ENCODE data around the gene BRMS1. TPM values are rescaled to one million over a fixed set of nuclear protein-coding genes. Genes with fewer than 3 reads are reported as not detected.

The BRMS1 gene
- total and polyA plus RNA-seq, 2 donors (not counting 1 experiment from before 2014, with no cell fraction given): 25.7 to 43.9 TPM

DNA sequence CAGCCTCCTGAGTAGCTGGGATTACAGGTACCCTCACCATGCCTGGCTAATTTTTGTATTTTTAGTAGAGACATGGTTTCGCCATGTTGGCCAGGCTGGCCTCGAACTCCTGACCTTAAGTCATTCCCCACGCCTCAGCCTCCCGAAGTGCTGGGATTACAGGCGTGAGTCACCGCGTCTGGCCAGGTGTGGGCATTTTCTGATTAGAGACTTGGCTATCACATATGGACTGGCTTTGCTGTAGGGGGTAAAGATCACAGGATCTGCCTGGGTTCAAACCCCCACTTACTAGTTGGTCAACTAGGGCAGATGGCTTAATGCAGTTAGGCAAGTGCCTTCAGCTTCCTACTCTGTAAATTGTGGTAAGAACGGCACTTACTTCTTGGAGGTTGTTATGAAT is 34.6 kb downstream of the BRMS1 start:
- Histone ChIP-seq H3K27ac (ENCODE audit: insufficient read depth, low read length) (no peak overlapping the region), H3K9ac (ENCODE audit: insufficient read depth, low read length) (no peak overlapping the region), H3K79me2 (ENCODE audit: control insufficient read depth, insufficient read depth, low read length) (peaks cover 18% of the 10 kb centered on the region), H4K20me1 (ENCODE audit: control insufficient read depth, extremely low read depth, insufficient read depth, low read length) (no peaks in the 10 kb centered on the region), H3K27me3 (ENCODE audit: control insufficient read depth, insufficient read depth, low read length) (no peaks in the 10 kb centered on the region), H3K9me3 (ENCODE audit: control insufficient read depth, insufficient read depth, low read depth, low read length) (no peaks in the 10 kb centered on the region), H3K4me2 (ENCODE audit: extremely low read depth, insufficient read depth, low read length) (no peak overlapping the region), H3K4me1 (ENCODE audit: control insufficient read depth, extremely low read depth, insufficient read depth, low read length) (no peaks in the 10 kb centered on the region), H2AFZ (ENCODE audit: low read length) (no peak overlapping the region), H3K36me3 (ENCODE audit: control insufficient read depth, insufficient read depth, low read length) (peaks cover 4% of the 10 kb centered on the region), H3K4me3 (replicated peaks in 1 of 4; ENCODE audit: control extremely low read depth in 1 of 4, insufficient read depth in 1 of 4, low read depth in 3 of 4, low read length in 4 of 4) (no peak overlapping the region)
- TF ChIP-seq, protein P1, sequence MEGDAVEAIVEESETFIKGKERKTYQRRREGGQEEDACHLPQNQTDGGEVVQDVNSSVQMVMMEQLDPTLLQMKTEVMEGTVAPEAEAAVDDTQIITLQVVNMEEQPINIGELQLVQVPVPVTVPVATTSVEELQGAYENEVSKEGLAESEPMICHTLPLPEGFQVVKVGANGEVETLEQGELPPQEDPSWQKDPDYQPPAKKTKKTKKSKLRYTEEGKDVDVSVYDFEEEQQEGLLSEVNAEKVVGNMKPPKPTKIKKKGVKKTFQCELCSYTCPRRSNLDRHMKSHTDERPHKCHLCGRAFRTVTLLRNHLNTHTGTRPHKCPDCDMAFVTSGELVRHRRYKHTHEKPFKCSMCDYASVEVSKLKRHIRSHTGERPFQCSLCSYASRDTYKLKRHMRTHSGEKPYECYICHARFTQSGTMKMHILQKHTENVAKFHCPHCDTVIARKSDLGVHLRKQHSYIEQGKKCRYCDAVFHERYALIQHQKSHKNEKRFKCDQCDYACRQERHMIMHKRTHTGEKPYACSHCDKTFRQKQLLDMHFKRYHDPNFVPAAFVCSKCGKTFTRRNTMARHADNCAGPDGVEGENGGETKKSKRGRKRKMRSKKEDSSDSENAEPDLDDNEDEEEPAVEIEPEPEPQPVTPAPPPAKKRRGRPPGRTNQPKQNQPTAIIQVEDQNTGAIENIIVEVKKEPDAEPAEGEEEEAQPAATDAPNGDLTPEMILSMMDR (conservative IDR thresholded peaks at IDR 0.05 in 1 of 2, IDR thresholded peaks at IDR 0.05 in 1 of 2; ENCODE audit: low read depth in 1 of 2, low read length in 2 of 2): no peak
- DNase-seq (ENCODE audit: low read depth in 2 of 2): no peak

DNA sequence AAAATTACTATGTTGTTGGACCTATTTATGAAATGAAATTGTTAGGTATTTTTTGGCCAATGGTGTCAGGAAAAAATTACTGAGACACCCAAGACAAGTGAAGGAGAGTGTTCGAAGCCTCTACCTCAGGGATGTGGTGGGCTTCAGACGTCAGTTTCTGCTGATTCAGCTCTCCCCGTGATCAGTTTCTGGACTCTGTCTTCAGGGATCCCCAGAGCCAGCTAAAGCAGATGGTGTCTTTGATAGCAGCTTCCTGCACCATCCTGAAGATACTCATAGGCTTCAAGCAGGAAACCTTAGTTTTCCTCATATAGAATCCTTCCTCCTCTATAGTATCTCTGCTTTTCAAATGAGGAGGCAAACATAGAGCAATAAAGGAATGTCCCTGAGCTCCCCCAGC is 35.4 kb downstream of the BRMS1 start:
- Histone ChIP-seq H3K27me3 (ENCODE audit: control insufficient read depth, insufficient read depth, low read length) (peaks cover 6% of the 10 kb centered on the region), H2AFZ (ENCODE audit: low read length) (no peak overlapping the region), H3K79me2 (ENCODE audit: control insufficient read depth, insufficient read depth, low read length) (peaks cover 9% of the 10 kb centered on the region), H3K4me3 (replicated peaks in 1 of 4; ENCODE audit: control extremely low read depth in 1 of 4, insufficient read depth in 1 of 4, low read depth in 3 of 4, low read length in 4 of 4) (no peak overlapping the region), H3K9ac (ENCODE audit: insufficient read depth, low read length) (no peak overlapping the region), H3K27ac (ENCODE audit: insufficient read depth, low read length) (no peak overlapping the region), H3K9me3 (ENCODE audit: control insufficient read depth, insufficient read depth, low read depth, low read length) (no peaks in the 10 kb centered on the region), H3K4me2 (ENCODE audit: extremely low read depth, insufficient read depth, low read length) (no peak overlapping the region), H4K20me1 (ENCODE audit: control insufficient read depth, extremely low read depth, insufficient read depth, low read length) (no peaks in the 10 kb centered on the region), H3K36me3 (ENCODE audit: control insufficient read depth, insufficient read depth, low read length) (peaks cover under 1% of the 10 kb centered on the region), H3K4me1 (ENCODE audit: control insufficient read depth, extremely low read depth, insufficient read depth, low read length) (no peaks in the 10 kb centered on the region)
- no peak for TF ChIP-seq EZH2 (IDR thresholded peaks at IDR 0.05; ENCODE audit: low read length, missing control alignments)
- TF ChIP-seq, protein P1 (conservative IDR thresholded peaks at IDR 0.05 in 1 of 2, IDR thresholded peaks at IDR 0.05 in 1 of 2; ENCODE audit: low read depth in 1 of 2, low read length in 2 of 2): no peak
- no peak for DNase-seq (ENCODE audit: low read depth in 2 of 2)

DNA sequence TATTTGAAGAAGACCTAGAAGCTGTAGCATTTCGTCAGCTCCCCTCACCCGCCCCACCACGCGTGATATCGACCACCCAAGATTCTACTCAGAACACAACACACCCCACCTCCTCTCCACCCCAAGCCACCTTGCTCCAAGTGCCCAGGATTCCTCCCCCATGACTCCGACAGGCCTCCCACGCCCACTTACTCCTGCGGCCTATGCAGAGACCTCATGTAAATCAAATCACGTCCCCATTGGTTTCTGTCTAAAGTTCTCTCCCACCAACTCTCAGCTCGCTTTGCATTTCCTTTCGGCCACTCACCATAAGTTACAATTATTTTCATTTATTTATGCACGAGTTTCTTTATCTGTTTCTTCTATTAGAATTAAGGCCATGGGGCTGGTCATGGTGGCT is 42.2 kb downstream of the BRMS1 start:
- Histone ChIP-seq H3K4me3 (replicated peaks in 1 of 4; ENCODE audit: control extremely low read depth in 1 of 4, insufficient read depth in 1 of 4, low read depth in 3 of 4, low read length in 4 of 4) (no peak overlapping the region), H3K9me3 (ENCODE audit: control insufficient read depth, insufficient read depth, low read depth, low read length) (no peaks in the 10 kb centered on the region), H3K36me3 (ENCODE audit: control insufficient read depth, insufficient read depth, low read length) (no peaks in the 10 kb centered on the region), H3K4me2 (ENCODE audit: extremely low read depth, insufficient read depth, low read length) (no peak overlapping the region), H4K20me1 (ENCODE audit: control insufficient read depth, extremely low read depth, insufficient read depth, low read length) (no peaks in the 10 kb centered on the region), H3K27me3 (ENCODE audit: control insufficient read depth, insufficient read depth, low read length) (peaks cover 11% of the 10 kb centered on the region), H3K4me1 (ENCODE audit: control insufficient read depth, extremely low read depth, insufficient read depth, low read length) (no peaks in the 10 kb centered on the region), H3K9ac (ENCODE audit: insufficient read depth, low read length) (no peak overlapping the region), H3K27ac (ENCODE audit: insufficient read depth, low read length) (no peak overlapping the region), H3K79me2 (ENCODE audit: control insufficient read depth, insufficient read depth, low read length) (no peaks in the 10 kb centered on the region), H2AFZ (ENCODE audit: low read length) (no peak overlapping the region)
- no peak for DNase-seq (ENCODE audit: low read depth in 2 of 2)
- TF ChIP-seq, protein P1 (conservative IDR thresholded peaks at IDR 0.05 in 1 of 2, IDR thresholded peaks at IDR 0.05 in 1 of 2; ENCODE audit: low read depth in 1 of 2, low read length in 2 of 2): no peak
- no peak for TF ChIP-seq EZH2 (IDR thresholded peaks at IDR 0.05; ENCODE audit: low read length, missing control alignments)
